ENCODE data around the gene LCN6.
A peak's percentile ranks its signal among the peaks of the same experiment; 100 is the strongest.
"Not testable (repeated sequence)": the region's sequence is repeated elsewhere in the genome, so short reads cannot be mapped to it uniquely, and the experiment has no call there.

LCN6 gene

GRCh38 chr9:136748201-136748600 lies at the start of gene LCN6:
TSS of gene LCN6 (minus strand) at chr9:136748525. CDS start at chr9:136748483, 42 bp downstream.
- no peak for DNase-seq

GRCh38 chr9:136796775-136797347 lies 48.5 kb upstream of the LCN6 start:
- DNase-seq, result not testable (repeated sequence)

GRCh38 chr9:136796238-136796774 lies 48.0 kb upstream of the LCN6 start, which contains the start of gene CCDC183:
TSS of gene CCDC183 (plus strand) at chr9:136796338. CDS start at chr9:136796398, 60 bp downstream.
- DNase-seq, result no peak

GRCh38 chr9:136795000-136795348 lies 46.6 kb upstream of the LCN6 start:
- no peak for DNase-seq

- no peak for DNase-seq
These were observed 46.1 kb upstream of the LCN6 start for GRCh38 chr9:136794281-136794999.

GRCh38 chr9:136793086-136793946 lies 45.0 kb upstream of the LCN6 start:
- no peak for DNase-seq

GRCh38 chr9:136792321-136793085 lies 44.2 kb upstream of the LCN6 start:
- no peak for DNase-seq

- DNase-seq, result peak; percentile 67 to 79
These were observed 43.4 kb upstream of the LCN6 start for GRCh38 chr9:136791516-136792276.

GRCh38 chr9:136790640-136791515 lies 42.6 kb upstream of the LCN6 start, which contains the start of gene TMEM141:
TSS of gene TMEM141 (plus strand) at chr9:136791344. CDS start at chr9:136791371, 27 bp downstream.
- DNase-seq, result peak; percentile 99 to 100

- DNase-seq, result no peak
These were observed 41.2 kb upstream of the LCN6 start for GRCh38 chr9:136789523-136789937.

- DNase-seq, result not testable (repeated sequence)
These were observed 40.6 kb upstream of the LCN6 start for GRCh38 chr9:136788644-136789522.

GRCh38 chr9:136787690-136788400 lies 39.5 kb upstream of the LCN6 start:
- peak; percentile 70 to 85 for DNase-seq

GRCh38 chr9:136786983-136787382 lies 38.7 kb upstream of the LCN6 start:
- not testable (repeated sequence) for DNase-seq

GRCh38 chr9:136786451-136786850 lies 38.1 kb upstream of the LCN6 start:
- DNase-seq, result no peak

- DNase-seq, result not testable (repeated sequence)
These were observed 37.4 kb upstream of the LCN6 start for GRCh38 chr9:136785565-136786355.

GRCh38 chr9:136784997-136785361 lies 36.7 kb upstream of the LCN6 start:
- peak in 1 of 2 donors; percentile 64 for DNase-seq

GRCh38 chr9:136784249-136784996 lies 36.1 kb upstream of the LCN6 start:
- peak in 1 of 2 donors; percentile 48 for DNase-seq

Data from CD4-positive, alpha-beta T cell treated with Interferon alpha-2 for 1 hour (primary cell).